Upper lobe of right lung (tissue), 1 donor: ENCODE data around the gene PKP4. TPM values are rescaled to one million over a fixed set of nuclear protein-coding genes. Genes with fewer than 3 reads are reported as not detected.

Experiments
- ATAC-seq: fragments of 200-7000 bp; cut with Tn5 transposase; one replicate; pipeline ENCODE4 v1.9.1; 2020; ENCODE audit warnings: mild to moderate bottlenecking, moderate library complexity
- DNase-seq: peaks from one replicate; pipeline ENCODE4 v3.0.0-alpha.2; 2020
- H3K27ac ChIP-seq: fragments of 200-600 bp; one replicate; pipeline ENCODE4 v1.8.0; 2022
- H3K27me3 ChIP-seq: fragments of 200-600 bp; one replicate; pipeline ENCODE4 v1.8.0; 2022; ENCODE audit warnings: mild to moderate bottlenecking
- H3K36me3 ChIP-seq: fragments of 200-600 bp; one replicate; pipeline ENCODE4 v1.8.0; 2022
- H3K4me1 ChIP-seq: fragments of 200-600 bp; one replicate; pipeline ENCODE4 v1.8.0; 2022
- H3K4me3 ChIP-seq: fragments of 200-600 bp; one replicate; pipeline ENCODE4 v1.8.0; 2022; ENCODE audit warnings: mild to moderate bottlenecking
- H3K9me3 ChIP-seq: fragments of 200-600 bp; one replicate; pipeline ENCODE4 v1.8.0; 2022
- intact Hi-C: fragments of 100-400 bp; cut with DNase I; formaldehyde crosslinking; loops from one replicate; pipeline ENCODE4 v1.11.0; 2022
- total RNA-seq: library from RNA; stranded (reverse); fragmentation: NEBNext Ultra II Directional; extraction: Animal tissue kit (Norgen Biotek cat#: 25700); gene quantifications from one replicate; pipeline ENCODE4 v1.2.1, GENCODE V29; 2021
- TF ChIP-seq, protein P1 (sequence below): fragments of 200-600 bp; IDR thresholded peaks from one replicate; pipeline ENCODE4 v1.8.0; 2022; ENCODE audit warnings: antibody characterized with exemption
- donor health status: DM: no; HTN: yes; CAD: no; lungs with severe emphysema.

PKP4 gene
- total RNA-seq, 1 donor from 2014 or later, result 74.7 TPM

DNA sequence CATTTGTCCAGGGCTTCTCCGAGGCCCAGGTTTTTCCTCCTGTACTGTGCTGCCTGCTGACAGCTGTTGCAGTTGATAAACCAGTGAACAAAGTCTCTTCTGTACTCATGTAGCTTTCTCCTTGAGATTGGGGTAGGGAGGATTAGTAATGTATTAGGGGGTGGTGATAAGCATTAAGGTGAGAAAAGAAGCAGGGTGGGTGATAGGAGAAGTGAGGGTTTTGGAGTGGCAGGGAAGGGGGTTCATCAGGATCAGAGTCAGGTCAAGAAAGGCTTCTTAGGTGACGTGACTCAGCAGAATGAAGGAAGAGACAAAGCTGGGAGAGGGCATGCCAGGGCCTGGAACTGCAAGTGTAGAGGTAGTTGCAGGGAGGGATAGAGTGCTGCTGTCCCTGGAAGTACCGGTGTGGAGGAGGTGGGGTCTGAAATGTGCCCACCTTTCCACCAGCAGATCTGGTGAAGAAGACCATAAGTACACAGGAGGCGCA lies 48.7 kb downstream of the PKP4 start:
- TF ChIP-seq, protein P1, sequence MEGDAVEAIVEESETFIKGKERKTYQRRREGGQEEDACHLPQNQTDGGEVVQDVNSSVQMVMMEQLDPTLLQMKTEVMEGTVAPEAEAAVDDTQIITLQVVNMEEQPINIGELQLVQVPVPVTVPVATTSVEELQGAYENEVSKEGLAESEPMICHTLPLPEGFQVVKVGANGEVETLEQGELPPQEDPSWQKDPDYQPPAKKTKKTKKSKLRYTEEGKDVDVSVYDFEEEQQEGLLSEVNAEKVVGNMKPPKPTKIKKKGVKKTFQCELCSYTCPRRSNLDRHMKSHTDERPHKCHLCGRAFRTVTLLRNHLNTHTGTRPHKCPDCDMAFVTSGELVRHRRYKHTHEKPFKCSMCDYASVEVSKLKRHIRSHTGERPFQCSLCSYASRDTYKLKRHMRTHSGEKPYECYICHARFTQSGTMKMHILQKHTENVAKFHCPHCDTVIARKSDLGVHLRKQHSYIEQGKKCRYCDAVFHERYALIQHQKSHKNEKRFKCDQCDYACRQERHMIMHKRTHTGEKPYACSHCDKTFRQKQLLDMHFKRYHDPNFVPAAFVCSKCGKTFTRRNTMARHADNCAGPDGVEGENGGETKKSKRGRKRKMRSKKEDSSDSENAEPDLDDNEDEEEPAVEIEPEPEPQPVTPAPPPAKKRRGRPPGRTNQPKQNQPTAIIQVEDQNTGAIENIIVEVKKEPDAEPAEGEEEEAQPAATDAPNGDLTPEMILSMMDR, result no peak
- no peak for ATAC-seq
- H3K27me3 ChIP-seq, result no peaks in the 10 kb centered on the region
- no peaks in the 10 kb centered on the region for H3K9me3 ChIP-seq
- intact Hi-C loops, result no loop called here
- H3K4me1 ChIP-seq, result peaks cover 18% of the 10 kb centered on the region
- no peak overlapping the region for H3K27ac ChIP-seq
- H3K36me3 ChIP-seq, result no peaks in the 10 kb centered on the region
- no peak overlapping the region for H3K4me3 ChIP-seq
- no peak for DNase-seq

DNA sequence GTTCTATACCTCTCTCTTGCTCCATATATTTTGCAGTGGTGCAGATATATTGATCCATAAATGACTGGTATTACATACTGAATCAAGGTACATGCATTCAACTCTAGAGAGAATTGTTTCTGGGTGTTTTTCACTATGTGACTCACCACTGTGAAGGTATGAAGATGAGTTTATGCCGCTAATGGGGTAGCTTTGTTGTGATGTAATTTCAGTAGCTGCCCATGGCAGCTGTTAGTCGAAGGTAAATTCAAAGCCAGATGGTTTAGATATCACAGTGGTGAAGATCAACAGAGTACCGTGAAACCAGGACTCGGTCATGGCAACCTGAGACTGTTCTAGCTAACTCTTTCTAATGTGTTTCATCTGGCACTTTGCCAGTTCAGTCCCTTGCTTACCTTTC lies 50.4 kb downstream of the PKP4 start:
- peaks cover 14% of the 10 kb centered on the region for H3K4me1 ChIP-seq
- DNase-seq (no peak), ATAC-seq (no peak)
- H3K36me3 ChIP-seq, result no peaks in the 10 kb centered on the region
- no peak overlapping the region for H3K27ac ChIP-seq
- H3K9me3 ChIP-seq, result no peaks in the 10 kb centered on the region
- TF ChIP-seq, protein P1, result no peak
- intact Hi-C loops, result no loop called here
- H3K27me3 ChIP-seq, result no peaks in the 10 kb centered on the region
- no peak overlapping the region for H3K4me3 ChIP-seq

DNA sequence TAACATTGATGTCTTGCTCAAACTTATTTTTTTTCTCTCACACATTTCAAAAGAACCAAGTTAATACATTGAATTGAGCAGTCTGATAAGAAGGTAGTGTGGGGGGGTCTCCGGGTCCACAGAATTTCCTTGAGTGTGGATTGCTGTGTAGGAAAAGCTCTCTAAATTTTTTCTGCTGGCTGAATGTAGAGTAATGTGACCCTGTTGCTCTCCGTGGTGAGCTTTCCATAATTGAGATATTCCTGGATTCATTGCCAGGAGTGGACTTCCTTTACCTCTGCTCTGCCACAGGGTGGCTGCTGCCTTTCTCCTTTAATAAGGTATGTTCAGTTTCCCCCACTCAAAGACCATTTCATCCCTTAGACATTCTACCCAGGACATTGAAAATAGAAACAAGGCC lies 50.9 kb downstream of the PKP4 start:
- ATAC-seq (no peak), DNase-seq (no peak)
- TF ChIP-seq, protein P1, result no peak
- intact Hi-C loops, result no loop called here
- Histone ChIP-seq H3K9me3 (no peaks in the 10 kb centered on the region), H3K4me3 (no peak overlapping the region), H3K36me3 (no peaks in the 10 kb centered on the region), H3K4me1 (peaks cover 9% of the 10 kb centered on the region), H3K27ac (no peak overlapping the region), H3K27me3 (no peaks in the 10 kb centered on the region)

DNA sequence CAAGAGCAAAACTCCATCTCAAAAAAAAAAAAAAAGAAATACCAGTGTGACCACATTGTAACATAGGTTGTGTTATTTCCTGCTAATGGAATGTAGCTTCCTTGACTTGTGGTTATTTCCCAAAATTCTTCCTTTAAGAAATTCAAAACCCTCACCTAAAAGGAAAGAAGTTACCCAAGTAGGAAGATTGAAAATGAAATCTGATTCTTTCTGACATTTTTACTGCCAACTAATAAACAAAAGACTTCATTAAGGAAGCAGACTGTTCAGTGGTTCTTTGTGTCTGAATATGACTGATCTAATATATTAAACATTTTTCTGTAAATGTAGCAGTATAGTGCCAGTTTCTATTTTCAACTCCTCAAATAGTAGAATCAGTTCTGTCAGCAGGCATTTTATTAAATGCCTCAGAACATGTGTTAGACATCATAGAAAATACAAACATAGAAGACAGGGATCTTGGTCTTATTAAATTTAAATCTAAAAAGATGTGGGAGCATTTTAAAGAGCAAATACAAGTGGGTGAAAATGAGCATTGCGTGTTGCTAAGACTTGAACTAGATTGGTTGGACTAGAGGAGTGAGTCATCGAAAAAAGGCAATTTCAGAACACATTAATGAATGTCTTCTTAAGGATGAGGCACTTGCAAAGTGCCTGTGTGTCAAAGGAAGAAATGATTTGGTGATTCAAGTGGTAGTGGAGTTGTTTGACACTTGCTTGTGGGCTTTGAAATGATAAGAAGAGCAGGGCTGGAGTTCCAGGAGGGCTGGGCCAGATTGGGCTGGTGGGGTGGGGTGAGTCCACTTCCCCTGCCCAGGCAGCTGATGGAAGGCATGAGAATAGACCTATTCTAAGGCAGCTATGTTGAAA lies 53.4 kb downstream of the PKP4 start:
- H3K27me3 ChIP-seq, result no peaks in the 10 kb centered on the region
- H3K4me3 ChIP-seq, result no peak overlapping the region
- TF ChIP-seq, protein P1, result no peak
- H3K4me1 ChIP-seq, result peaks cover 8% of the 10 kb centered on the region
- intact Hi-C loops, result no loop called here
- H3K9me3 ChIP-seq, result no peaks in the 10 kb centered on the region
- H3K27ac ChIP-seq, result no peak overlapping the region
- no peak for DNase-seq
- no peaks in the 10 kb centered on the region for H3K36me3 ChIP-seq
- ATAC-seq, result no peak

DNA sequence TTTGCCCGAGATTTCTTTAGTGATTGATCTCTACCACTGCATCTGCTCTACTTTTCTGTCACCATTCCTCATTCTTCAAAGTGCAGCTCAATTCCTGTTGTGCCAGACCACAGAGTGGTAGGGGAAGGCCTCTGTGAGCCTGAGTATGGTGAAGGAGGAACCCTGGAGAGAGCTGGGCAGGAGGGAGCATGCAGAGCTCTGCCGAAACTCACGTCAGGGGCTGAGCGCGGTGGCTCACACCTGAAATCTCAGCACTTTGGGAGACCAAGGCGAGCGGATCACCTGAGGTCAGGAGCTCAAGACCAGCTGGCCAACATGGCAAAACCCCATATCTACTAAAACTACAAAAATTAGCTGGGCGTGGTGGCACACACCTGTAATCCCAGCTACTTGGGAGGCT lies 54.1 kb downstream of the PKP4 start:
- H3K27me3 ChIP-seq, result no peaks in the 10 kb centered on the region
- H3K36me3 ChIP-seq, result no peaks in the 10 kb centered on the region
- no peak overlapping the region for H3K4me3 ChIP-seq
- ATAC-seq, result no peak
- no peak overlapping the region for H3K27ac ChIP-seq
- no peak for DNase-seq
- intact Hi-C loops, result no loop called here
- peaks cover 8% of the 10 kb centered on the region for H3K4me1 ChIP-seq
- TF ChIP-seq, protein P1, result no peak
- no peaks in the 10 kb centered on the region for H3K9me3 ChIP-seq
